ENCODE measurements around the gene TMEM145. TPM values are rescaled to one million over a fixed set of nuclear protein-coding genes. Genes with fewer than 3 reads are reported as not detected.
A peak's percentile ranks its signal among the peaks of the same experiment; 100 is the strongest.
"Not testable (repeated sequence)": the region's sequence is repeated elsewhere in the genome, so short reads cannot be mapped to it uniquely, and the experiment has no call there.

TMEM145 gene
- total RNA-seq, 1 experiment from 2014 or later: 0.51 TPM

DNA sequence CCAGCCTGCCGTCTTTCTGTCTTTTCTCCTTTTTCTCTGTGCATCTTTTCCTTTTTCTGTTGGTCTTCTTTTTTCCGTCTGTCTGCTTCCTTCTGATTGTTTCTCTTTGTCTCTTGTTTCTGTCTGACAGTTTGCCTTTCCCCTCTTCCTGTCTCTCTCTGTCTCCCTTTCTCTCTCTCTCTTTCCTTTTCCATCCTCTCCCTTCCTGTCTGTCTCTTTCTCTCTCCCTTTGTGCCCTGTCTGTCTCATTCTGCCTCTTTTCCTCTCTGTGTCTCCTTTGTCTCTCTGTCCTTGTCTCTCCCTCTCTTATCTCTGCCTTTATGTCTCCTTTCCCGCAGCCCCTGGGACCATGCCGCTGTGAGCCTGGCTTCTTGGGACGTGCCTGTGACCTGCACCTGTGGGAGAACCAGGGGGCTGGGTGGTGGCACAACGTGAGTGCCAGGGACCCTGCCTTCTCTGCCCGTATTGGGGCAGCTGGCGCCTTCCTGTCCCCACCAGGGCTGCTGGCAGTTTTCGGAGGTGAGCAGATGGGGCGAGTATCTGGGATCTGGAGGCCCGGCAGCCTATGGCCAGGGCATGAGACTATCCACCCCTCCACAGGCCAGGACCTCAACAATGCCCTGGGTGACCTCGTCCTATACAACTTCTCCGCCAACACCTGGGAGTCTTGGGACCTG, 21.7 kb downstream of the TMEM145 start:
- DNase-seq (ENCODE audit: low read depth): no peak

DNA sequence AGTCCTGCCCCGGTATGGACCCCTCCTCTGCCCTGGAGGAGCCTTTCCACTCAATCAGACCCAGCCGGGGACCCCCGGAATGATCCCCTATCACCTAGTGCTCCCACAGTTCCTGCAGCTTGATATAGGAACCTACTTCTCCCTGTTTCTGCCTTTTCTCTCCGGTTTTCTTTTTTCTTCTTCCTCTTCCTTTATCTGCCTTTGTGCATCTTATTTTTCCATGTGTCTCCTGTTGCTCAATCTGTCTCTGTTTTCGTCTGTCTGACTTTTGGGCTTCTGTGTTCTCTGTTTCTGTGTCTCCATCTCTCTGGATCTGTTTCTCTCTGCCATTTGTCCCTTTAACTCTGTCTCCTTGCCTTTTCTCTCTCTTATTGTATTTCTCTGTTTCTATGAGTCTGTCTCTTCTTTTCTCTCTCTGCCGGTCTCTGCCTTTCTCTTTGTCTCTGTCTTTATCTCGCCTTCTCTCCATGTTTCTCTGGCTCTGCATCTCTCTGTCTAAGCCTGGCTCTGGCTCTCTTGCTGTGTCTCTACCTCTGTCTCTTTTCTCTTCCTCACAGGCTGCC, 22.3 kb downstream of the TMEM145 start:
- DNase-seq (ENCODE audit: low read depth): no peak

DNA sequence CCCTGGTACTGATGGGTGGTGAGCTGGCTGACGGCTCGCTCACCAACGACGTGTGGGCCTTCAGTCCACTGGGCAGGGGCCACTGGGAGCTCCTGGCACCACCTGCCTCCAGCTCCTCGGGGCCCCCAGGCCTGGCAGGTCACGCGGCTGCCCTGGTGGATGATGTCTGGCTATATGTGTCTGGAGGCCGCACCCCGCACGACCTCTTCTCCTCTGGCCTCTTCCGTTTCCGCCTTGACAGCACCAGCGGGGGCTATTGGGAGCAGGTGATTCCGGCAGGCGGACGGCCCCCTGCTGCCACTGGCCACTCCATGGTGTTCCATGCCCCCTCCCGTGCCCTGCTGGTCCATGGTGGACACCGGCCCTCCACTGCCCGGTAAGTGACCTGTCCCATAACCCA, 22.9 kb downstream of the TMEM145 start:
- DNase-seq (ENCODE audit: low read depth): no peak

DNA sequence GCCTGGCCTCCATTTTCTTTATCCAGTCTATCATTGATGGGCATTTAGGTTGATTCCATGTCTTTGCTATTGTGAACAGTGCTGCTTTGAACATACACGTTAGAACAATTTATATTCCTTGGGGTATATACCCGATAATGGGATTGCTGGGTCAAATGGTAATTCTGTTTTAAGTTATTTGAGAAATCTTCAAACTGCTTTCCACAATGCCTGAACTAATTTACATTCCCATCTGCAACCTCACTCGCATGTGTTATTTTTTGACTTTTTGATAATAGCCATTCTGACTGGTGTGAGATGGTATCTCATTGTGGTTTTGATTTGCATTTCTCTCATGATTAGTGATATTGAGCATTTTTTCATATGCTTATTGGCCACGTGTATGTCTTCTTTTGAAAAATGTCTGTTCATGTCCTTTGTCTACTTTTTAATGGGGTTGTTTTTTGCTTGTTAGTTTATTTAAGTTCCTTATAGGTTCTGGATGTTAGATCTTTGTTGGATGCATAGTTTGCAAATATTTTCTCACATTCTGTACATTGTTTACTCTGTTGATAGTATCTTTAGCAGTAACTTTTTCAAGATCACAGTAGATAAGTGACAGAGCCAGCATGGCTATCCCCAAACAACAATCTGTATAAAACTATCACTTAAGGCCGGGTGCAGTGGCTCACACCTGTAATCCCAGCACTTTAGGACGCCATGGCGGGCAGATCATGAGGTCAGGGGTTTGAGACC, 26.2 kb downstream of the TMEM145 start:
- not testable (repeated sequence) for DNase-seq (ENCODE audit: low read depth)

DNA sequence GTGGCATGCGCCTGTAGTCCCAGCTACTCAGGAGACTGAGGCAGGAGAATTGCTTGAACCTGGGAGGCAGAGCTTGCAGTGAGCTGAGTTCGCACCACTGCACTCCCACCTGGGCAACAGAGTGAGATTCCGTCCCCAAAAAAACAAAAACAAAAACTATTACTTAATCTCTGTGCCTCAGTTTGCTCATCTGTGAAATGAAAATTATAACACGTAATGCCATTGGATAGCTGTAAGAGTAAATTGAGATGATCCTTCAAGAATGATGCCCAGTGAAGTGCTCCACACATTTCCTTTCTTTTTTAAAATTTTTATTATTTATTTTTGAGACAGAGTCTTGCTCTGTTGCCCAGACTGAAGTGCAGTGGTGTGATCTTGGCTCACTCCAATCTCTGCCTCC, 26.8 kb downstream of the TMEM145 start:
- not testable (repeated sequence) for DNase-seq (ENCODE audit: low read depth)

DNA sequence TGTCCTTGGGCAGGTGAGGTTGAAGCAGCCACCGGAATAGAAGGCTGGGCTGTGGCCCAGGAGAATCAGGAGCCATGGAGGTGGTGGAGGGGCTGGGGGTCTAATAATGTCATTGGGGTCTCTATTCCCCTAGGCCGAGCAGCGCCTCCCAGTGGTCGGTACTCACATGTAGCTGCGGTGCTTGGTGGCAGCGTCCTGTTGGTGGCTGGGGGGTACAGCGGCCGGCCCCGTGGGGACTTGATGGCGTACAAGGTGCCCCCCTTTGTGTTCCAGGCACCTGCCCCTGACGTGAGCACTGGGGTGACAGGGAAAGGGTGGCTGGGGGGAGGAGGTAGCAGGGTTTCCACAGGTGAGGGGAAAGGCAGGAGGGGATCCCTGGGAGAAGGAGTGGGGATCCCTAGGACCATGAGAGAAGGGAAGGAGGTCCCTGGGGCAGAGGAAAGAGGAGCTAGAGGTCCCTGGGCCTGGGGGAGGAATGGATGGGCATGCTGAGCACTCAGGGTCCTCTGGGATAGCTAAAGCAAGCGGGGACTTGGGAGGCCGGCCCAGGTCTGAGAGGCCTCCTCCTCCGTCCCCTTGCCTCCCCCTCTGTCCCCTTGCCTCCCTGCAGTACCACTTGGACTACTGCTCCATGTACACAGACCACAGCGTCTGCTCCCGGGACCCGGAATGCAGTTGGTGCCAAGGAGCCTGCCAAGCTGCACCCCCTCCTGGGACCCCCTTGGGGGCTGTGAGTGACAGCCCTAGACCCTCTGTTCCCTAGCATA, 30.4 kb downstream of the TMEM145 start:
- DNase-seq (ENCODE audit: low read depth): no peak

DNA sequence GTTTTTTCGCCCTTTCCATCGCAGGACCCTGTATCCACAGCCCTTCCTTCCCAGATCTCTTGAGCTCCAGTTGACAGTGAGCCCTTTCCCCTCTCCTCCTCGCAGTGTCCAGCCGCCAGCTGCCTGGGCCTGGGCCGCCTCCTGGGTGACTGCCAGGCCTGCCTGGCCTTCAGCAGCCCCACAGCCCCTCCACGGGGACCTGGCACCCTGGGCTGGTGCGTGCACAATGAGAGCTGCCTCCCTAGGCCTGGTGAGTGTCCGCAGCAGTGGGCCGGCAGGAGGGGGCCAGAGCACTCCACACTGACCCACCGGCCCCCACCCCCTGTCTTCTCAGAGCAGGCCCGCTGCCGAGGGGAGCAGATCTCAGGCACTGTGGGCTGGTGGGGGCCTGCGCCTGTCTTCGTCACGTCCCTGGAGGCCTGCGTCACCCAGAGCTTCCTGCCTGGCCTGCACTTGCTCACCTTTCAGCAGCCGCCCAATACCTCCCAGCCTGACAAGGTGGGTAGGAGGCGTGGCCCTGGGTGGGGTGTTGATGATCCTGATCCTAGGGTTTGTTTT, 31.3 kb downstream of the TMEM145 start:
- no peak for DNase-seq (ENCODE audit: low read depth)

DNA sequence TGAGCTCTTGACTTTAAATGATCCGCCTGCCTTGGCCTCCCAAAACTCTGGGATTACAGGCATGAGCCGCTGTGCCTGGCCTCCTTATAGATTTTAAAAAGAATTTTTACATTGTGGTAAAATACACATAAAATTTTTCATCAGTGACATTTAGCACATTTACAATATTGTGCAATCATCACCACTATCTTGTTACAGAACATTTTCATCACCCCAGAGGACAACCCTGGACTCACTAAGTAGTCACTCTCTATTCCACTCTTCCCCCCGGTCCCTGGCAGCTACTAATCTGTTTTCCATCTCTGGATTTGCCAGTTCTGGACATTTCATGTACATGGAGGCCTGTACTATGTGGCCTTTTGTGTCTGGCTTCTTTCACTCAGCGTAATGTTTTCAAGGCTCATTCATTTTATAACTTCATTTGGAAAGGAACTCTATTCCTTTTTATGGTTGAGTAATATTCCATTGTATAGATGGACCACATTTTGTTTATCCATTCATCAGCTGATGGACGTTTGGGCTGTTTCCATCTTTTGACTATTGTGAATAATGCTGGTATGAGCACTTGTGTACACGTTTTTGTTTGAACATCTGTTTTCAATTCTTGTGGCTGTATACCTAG, 32.2 kb downstream of the TMEM145 start:
- no peak for DNase-seq (ENCODE audit: low read depth)

DNA sequence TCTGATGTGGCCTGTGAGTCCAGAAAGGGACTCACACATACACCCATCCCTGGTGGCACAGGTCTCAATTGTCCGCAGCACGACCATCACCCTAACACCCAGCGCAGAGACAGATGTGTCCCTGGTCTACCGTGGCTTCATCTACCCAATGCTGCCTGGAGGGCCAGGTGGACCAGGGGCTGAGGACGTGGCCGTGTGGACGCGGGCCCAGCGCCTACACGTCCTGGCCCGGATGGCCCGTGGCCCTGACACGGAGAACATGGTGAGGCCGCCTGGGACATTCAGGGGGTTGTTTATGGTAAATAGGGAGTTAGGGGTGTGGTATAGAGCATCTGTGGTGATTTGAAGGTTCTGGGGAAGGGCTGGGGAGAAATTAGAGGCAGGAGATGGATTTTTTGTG, 35.1 kb downstream of the TMEM145 start:
- DNase-seq (ENCODE audit: low read depth): no peak

DNA sequence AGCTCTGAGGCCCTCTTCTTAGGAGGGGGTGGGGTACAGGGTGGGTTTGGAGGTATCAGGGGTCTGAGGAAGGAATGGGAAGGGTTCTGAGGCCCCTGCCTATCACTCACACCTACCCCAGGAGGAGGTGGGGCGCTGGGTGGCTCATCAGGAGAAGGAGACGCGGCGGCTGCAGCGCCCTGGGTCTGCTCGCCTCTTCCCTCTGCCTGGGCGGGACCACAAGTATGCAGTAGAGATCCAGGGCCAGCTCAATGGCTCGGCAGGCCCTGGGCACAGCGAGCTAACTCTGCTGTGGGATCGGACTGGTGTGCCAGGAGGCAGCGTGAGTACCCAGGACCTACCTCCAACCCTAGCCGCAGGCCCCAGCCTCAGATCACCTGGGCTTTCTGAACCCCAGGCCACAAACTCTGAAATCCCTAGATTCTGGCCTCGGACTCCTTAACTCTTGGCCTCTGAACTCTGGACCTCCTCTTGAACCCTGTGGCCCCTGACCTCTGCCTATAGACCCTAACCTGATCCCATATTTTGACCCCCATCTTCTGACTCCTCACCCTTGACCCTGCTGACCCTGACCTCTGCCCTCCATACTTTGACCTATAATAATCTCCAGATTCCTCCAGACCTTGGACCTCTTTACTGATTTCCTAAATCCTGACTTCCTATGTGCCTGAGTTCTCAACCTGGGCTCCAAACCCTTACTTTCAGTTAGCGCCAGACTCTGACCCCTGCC, 36.4 kb downstream of the TMEM145 start:
- no peak for DNase-seq (ENCODE audit: low read depth)

DNA sequence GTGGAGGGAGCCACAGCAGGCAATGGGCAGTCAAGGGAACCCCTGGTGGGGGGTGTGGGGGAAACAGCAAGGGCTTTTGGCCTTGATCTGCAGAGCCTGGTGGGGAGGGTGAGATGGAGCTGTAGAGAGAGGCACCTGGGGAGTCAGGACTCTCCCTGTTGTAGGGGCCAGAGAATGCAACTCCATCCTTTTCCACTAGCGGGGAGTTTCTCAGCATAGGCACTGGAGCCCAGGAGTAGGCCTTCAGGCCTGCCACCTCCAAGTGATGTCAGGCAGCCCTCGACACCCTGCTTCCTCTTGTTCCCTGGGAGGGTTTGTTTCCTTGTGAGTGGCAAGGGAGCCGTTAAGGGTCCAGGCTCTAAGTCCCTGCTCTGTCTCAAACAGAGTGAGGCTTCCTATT, 37.3 kb downstream of the TMEM145 start:
- no peak for DNase-seq (ENCODE audit: low read depth)

DNA sequence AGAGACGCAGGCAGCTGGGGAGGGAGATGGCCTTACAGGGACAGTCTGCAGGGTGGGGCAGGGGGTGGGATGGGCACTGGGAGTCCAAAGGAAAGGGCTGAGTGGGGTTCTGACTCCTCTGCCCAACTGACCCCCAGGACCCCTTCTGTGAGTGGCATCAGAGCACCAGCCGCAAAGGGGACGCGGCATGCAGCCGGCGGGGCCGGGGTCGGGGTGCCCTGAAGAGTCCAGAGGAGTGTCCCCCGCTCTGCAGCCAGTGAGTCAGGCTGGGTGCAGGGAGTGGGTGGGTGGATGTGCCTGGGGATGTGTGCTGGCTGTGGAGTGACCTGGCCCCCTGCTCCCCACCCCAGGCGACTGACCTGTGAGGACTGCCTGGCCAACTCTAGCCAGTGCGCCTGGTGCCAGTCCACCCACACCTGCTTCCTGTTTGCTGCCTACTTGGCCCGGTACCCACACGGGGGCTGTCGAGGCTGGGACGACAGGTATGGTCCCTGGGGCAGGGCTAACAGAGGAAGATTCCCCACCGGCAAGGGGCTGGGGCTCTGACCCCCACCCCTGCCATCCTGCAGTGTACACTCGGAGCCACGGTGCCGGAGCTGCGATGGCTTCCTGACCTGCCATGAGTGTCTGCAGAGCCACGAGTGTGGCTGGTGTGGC, 38.1 kb downstream of the TMEM145 start:
- no peak for DNase-seq (ENCODE audit: low read depth)

DNA sequence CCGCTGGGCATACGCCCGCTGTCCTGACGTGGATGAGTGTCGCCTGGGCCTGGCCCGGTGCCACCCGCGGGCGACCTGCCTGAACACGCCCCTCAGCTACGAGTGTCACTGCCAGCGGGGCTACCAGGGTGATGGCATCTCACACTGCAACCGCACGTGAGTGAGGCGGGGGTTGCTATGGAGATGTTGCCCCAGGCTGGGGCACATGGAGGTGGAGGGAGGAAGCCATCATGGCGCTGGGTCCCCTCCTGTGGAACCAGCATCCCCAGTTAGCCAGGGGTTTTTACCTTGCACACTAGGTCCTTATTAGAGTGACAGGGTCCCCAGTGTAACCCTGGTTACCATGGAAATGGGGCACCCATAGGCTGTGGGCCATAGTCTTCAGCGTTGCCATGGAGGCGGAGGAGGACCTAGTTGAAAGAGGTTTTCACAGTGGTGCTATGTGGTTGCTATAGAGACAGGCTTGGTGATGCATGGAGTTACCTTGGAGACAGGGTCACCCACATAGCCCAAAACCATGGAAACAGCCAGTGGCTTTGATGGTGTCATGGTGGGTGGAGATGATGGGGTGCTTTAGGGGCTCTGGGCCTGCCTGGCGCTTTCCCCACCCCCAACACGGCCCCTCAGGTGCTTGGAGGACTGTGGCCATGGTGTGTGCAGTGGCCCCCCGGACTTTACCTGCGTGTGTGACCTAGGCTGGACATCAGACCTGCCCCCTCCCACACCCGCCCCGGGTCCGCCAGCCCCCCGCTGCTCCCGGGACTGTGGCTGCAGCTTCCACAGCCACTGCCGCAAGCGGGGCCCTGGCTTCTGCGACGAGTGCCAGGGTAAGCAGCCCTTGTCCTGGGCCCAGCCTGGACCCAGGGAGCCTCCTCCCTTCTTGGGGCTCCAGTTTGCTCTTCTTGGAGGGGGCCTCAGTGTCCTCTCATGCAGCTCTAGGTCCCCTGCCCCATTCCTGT, 39.5 kb downstream of the TMEM145 start:
- DNase-seq (ENCODE audit: low read depth): no peak

DNA sequence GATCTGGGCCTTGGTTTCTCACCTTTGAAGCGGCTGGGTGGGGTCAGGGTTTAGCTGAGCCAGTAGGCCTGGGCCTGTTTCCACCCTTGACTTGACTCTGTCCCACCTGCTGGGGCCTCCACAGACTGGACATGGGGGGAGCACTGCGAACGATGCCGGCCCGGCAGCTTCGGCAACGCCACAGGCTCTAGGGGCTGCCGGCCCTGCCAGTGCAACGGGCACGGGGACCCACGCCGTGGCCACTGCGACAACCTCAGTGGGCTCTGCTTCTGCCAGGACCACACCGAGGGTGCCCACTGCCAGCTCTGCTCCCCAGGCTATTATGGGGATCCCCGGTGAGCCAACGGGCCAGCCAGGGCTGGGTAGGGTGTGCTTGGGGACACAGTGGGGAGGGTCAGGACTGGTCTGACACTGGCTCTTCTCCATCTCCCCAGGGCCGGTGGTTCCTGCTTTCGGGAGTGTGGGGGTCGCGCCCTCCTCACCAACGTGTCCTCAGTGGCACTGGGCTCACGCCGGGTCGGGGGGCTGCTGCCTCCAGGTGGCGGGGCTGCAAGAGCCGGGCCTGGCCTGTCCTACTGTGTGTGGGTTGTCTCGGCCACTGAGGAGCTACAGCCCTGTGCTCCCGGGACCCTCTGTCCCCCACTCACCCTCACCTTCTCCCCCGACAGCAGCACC, 40.4 kb downstream of the TMEM145 start:
- DNase-seq (ENCODE audit: low read depth): no peak

DNA sequence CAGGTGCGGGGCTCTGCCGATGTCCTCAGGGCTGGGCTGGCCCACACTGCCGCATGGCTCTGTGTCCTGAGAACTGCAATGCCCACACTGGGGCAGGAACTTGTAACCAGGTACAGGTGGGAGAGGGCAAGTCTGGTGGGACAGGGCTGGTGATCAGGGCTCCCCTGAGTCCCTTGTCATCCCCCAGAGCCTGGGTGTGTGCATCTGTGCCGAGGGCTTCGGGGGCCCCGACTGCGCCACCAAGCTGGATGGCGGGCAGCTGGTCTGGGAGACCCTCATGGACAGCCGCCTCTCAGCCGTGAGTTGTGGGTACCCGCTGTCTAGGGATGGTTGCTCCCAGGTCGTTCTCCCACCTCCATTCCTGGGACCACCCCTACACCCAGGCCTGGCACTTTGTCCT, 42.8 kb downstream of the TMEM145 start:
- DNase-seq (ENCODE audit: low read depth): no peak

DNA sequence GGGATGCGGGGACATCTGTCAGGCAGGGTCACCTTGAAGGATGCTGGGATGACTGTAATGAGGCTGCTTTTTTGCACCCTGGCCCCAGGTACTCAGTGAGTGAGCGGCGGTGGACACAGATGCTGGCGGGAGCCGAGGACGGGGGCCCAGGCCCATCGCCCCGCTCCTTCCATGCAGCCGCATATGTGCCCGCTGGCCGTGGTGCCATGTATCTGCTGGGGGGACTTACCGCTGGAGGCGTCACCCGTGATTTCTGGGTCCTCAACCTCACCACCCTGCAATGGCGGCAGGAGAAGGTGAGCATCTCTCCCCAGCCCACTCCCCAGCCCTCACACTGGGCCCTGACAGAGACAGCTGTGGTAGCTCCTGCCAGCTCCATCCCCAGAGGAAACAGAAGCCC, 43.6 kb downstream of the TMEM145 start:
- no peak for DNase-seq (ENCODE audit: low read depth)

DNA sequence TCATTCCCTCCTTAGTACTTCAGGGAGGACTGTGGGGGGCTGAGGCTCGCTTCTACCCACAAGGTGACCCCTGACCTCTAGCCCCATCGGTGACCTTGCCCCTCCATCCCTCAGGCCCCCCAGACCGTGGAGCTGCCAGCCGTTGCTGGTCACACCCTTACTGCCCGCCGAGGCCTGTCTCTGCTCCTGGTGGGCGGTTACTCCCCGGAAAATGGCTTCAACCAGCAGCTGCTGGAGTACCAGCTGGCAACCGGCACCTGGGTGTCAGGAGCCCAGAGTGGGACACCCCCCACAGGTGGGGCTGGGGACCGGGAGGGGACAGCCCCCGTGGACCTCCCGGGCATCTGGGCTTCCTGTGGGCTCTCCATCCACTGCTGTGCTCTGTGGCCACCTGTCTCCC, 44.2 kb downstream of the TMEM145 start:
- DNase-seq (ENCODE audit: low read depth): no peak

DNA sequence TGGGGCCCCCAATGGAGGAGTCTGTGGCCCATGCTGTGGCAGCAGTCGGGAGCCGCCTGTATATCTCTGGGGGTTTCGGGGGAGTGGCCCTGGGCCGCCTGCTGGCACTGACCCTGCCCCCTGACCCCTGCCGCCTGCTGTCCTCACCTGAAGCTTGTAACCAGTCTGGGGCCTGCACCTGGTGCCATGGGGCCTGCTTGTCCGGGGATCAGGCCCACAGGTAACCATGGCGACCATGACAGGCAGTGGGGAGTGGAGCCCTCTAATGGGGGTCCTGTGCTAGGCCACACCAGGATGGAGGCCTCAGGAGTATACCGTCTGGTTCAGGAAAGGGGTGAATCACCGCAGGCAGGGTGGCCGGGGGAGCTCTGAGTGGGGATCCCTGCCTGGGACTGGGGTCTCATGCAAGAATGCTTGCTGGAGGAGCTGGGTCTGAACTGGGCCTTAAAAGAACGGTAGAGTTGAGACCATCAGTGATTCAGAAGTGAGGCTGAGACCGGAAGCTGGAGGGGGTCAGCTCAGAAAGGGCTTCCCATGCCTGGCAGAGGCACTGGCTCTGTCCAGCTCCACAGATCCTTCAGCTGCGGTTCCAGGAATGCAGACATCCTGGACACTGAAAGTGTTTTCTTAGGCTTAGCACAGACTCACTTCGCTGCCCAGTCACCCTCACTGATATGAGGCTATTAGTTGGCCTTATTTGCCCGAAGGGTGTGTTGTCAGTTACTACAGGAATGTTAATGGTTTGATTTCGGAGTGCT, 47.9 kb downstream of the TMEM145 start:
- DNase-seq (ENCODE audit: low read depth): peak; percentile 30

Data from Daoy (cell line).